GM19395 (cell line): ENCODE results near the gene NMT2.
"Not testable (repeated sequence)": the region's sequence is repeated elsewhere in the genome, so short reads cannot be mapped to it uniquely, and the experiment has no call there.

Source experiments
- ATAC-seq: cut with Tn5 transposase; IDR thresholded peaks from one replicate; pipeline ENCODE4 v1.9.1; 2021; ENCODE audit warnings: mild to moderate bottlenecking, moderate library complexity; ENCODE audit not compliant: unreplicated experiment

The NMT2 gene

GRCh38 chr10:15168291-15168785, at the start of gene NMT2:
NMT2 (minus strand) TSS chr10:15168693; CDS start chr10:15168612, 81 bp downstream.
- peak; percentile 82 for ATAC-seq

- no peak for ATAC-seq
These were observed 48.2 kb upstream of the NMT2 start for GRCh38 chr10:15216700-15217099.

- no peak for ATAC-seq
These were observed 45.7 kb upstream of the NMT2 start for GRCh38 chr10:15214237-15214636.

GRCh38 chr10:15213461-15213861, 45.0 kb upstream of the NMT2 start:
- ATAC-seq, result no peak

GRCh38 chr10:15211464-15211979, 43.0 kb upstream of the NMT2 start:
- no peak for ATAC-seq

- no peak for ATAC-seq
These were observed 42.0 kb upstream of the NMT2 start for GRCh38 chr10:15210521-15210920.

GRCh38 chr10:15209827-15210509, 41.5 kb upstream of the NMT2 start:
- peak; percentile 55 for ATAC-seq

GRCh38 chr10:15208221-15208620, 39.7 kb upstream of the NMT2 start:
- ATAC-seq, result no peak

- not testable (repeated sequence) for ATAC-seq
These were observed 38.9 kb upstream of the NMT2 start for GRCh38 chr10:15207410-15207809.

- ATAC-seq, result no peak
These were observed 34.1 kb upstream of the NMT2 start for GRCh38 chr10:15202639-15203038.

GRCh38 chr10:15202301-15202621, 33.8 kb upstream of the NMT2 start:
- ATAC-seq, result not testable (repeated sequence)

GRCh38 chr10:15201589-15202300, 33.3 kb upstream of the NMT2 start:
- ATAC-seq, result no peak

- no peak for ATAC-seq
These were observed 32.1 kb upstream of the NMT2 start for GRCh38 chr10:15200626-15201025.

GRCh38 chr10:15197911-15198310, 29.4 kb upstream of the NMT2 start:
- ATAC-seq, result no peak

- ATAC-seq, result no peak
These were observed 28.8 kb upstream of the NMT2 start for GRCh38 chr10:15197276-15197675.

GRCh38 chr10:15196021-15196834, 27.7 kb upstream of the NMT2 start:
- no peak for ATAC-seq

- ATAC-seq, result no peak
These were observed 20.8 kb upstream of the NMT2 start for GRCh38 chr10:15189133-15189885.

- ATAC-seq, result no peak
These were observed 20.1 kb upstream of the NMT2 start for GRCh38 chr10:15188603-15189002.

- no peak for ATAC-seq
These were observed 15.4 kb upstream of the NMT2 start for GRCh38 chr10:15183689-15184481.
